ENCODE results near the gene GRIK3.

DNA sequence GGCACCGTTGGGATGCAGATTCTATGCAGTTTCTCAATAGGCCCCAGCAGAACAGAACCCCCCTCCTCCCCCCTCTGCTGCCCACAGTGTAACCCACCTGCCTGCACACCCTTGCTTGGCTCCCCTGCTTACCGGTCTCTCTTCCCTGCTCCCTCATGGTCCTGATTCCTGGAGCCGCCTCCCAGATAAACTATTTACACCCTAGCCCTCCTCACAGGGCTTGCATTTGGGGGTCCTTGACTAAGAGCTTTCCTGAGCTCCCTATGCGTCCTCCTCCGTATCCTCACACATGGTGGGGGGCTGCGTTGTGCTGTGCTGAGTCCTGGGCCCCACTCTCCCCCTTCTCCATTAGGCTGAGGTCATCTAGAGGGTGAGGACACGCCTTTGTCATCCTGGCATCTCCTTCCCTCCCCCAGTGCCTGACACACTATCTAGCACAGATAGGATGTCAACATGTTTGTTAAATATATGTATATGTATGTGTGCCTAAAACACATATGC lies 121.9 kb downstream of the GRIK3 start:
- TF ChIP-seq, protein P1, sequence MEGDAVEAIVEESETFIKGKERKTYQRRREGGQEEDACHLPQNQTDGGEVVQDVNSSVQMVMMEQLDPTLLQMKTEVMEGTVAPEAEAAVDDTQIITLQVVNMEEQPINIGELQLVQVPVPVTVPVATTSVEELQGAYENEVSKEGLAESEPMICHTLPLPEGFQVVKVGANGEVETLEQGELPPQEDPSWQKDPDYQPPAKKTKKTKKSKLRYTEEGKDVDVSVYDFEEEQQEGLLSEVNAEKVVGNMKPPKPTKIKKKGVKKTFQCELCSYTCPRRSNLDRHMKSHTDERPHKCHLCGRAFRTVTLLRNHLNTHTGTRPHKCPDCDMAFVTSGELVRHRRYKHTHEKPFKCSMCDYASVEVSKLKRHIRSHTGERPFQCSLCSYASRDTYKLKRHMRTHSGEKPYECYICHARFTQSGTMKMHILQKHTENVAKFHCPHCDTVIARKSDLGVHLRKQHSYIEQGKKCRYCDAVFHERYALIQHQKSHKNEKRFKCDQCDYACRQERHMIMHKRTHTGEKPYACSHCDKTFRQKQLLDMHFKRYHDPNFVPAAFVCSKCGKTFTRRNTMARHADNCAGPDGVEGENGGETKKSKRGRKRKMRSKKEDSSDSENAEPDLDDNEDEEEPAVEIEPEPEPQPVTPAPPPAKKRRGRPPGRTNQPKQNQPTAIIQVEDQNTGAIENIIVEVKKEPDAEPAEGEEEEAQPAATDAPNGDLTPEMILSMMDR (IDR thresholded peaks at IDR 0.05): no peak
- TF ChIP-seq POLR2A (IDR thresholded peaks at IDR 0.05): no peak
